MM.1S (cell line): ENCODE results near the gene QARS1.

ENCODE experiments used
- EZH2 ChIP-seq: fragments of 300-600 bp; sonication (generic); optimal IDR thresholded peaks from 2 replicates; pipeline ENCODE3; 2017; ENCODE audit warnings: low read depth, mild to moderate bottlenecking, antibody characterized with exemption, low read length, mixed read lengths
- TF ChIP-seq, protein P1 (sequence below): fragments of 300-600 bp; sonication (generic); IDR thresholded peaks from 2 replicates; pipeline ENCODE4 v1.5.1; 2016; ENCODE audit warnings: antibody characterized with exemption, low read length, mixed read lengths

- TF ChIP-seq, protein P1, sequence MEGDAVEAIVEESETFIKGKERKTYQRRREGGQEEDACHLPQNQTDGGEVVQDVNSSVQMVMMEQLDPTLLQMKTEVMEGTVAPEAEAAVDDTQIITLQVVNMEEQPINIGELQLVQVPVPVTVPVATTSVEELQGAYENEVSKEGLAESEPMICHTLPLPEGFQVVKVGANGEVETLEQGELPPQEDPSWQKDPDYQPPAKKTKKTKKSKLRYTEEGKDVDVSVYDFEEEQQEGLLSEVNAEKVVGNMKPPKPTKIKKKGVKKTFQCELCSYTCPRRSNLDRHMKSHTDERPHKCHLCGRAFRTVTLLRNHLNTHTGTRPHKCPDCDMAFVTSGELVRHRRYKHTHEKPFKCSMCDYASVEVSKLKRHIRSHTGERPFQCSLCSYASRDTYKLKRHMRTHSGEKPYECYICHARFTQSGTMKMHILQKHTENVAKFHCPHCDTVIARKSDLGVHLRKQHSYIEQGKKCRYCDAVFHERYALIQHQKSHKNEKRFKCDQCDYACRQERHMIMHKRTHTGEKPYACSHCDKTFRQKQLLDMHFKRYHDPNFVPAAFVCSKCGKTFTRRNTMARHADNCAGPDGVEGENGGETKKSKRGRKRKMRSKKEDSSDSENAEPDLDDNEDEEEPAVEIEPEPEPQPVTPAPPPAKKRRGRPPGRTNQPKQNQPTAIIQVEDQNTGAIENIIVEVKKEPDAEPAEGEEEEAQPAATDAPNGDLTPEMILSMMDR = no peak
- TF ChIP-seq EZH2 = no peak
These were observed 51.0 kb downstream of the QARS1 start for GRCh38 chr3:49053543-49053942.
